ENCODE results near the gene ARHGEF17.
"Not testable (repeated sequence)": the region's sequence is repeated elsewhere in the genome, so short reads cannot be mapped to it uniquely, and the experiment has no call there.

Gene ARHGEF17

GRCh38 chr11:73308003-73308960, at the start of gene ARHGEF17:
Gene ARHGEF17 (plus strand): TSS chr11:73308276. CDS start chr11:73308639, 363 bp downstream.
- peak; percentile 47 for DNase-seq

- DNase-seq, result no peak
These were observed 48.5 kb upstream of the ARHGEF17 start for GRCh38 chr11:73259406-73260126.

- DNase-seq, result no peak
These were observed 48.0 kb upstream of the ARHGEF17 start for GRCh38 chr11:73260127-73260457.

GRCh38 chr11:73262851-73263495, 45.1 kb upstream of the ARHGEF17 start:
- no peak for DNase-seq

- no peak for DNase-seq
These were observed 44.4 kb upstream of the ARHGEF17 start for GRCh38 chr11:73263640-73264039.

- no peak for DNase-seq
These were observed 42.7 kb upstream of the ARHGEF17 start for GRCh38 chr11:73265278-73265810.

- DNase-seq, result no peak
These were observed 42.0 kb upstream of the ARHGEF17 start for GRCh38 chr11:73265853-73266645.

GRCh38 chr11:73266646-73267020, 41.4 kb upstream of the ARHGEF17 start:
- no peak for DNase-seq

GRCh38 chr11:73267122-73267846, 40.8 kb upstream of the ARHGEF17 start:
- no peak for DNase-seq

GRCh38 chr11:73267906-73268540, 40.1 kb upstream of the ARHGEF17 start:
- no peak for DNase-seq

GRCh38 chr11:73268671-73269271, 39.3 kb upstream of the ARHGEF17 start:
- DNase-seq, result no peak

- no peak for DNase-seq
These were observed 38.5 kb upstream of the ARHGEF17 start for GRCh38 chr11:73269459-73270015.

GRCh38 chr11:73270016-73270854, 37.8 kb upstream of the ARHGEF17 start:
- DNase-seq, result no peak

- no peak for DNase-seq
These were observed 37.1 kb upstream of the ARHGEF17 start for GRCh38 chr11:73270855-73271477.

- DNase-seq, result not testable (repeated sequence)
These were observed 36.6 kb upstream of the ARHGEF17 start for GRCh38 chr11:73271478-73271865.

GRCh38 chr11:73271936-73272679, 36.0 kb upstream of the ARHGEF17 start, which contains the start of gene P2RY6:
Gene P2RY6 (plus strand): TSS chr11:73272338. CDS start chr11:73296519, 24,181 bp downstream.
- DNase-seq, result no peak

- no peak for DNase-seq
These were observed 35.4 kb upstream of the ARHGEF17 start for GRCh38 chr11:73272680-73273038.

- no peak for DNase-seq
These were observed 34.7 kb upstream of the ARHGEF17 start for GRCh38 chr11:73273222-73273895.
